ENCODE data around the gene PLA2G2E.

GRCh38 chr1:19888112-19888511 lies 35.3 kb downstream of the PLA2G2E start:
- TF ChIP-seq POLR2AphosphoS5 (IDR thresholded peaks at IDR 0.05; ENCODE audit: insufficient read depth in 1 of 2, low read depth in 1 of 2) (no peak), POLR2A (IDR thresholded peaks at IDR 0.05) (no peak)
- TF ChIP-seq, protein P1, sequence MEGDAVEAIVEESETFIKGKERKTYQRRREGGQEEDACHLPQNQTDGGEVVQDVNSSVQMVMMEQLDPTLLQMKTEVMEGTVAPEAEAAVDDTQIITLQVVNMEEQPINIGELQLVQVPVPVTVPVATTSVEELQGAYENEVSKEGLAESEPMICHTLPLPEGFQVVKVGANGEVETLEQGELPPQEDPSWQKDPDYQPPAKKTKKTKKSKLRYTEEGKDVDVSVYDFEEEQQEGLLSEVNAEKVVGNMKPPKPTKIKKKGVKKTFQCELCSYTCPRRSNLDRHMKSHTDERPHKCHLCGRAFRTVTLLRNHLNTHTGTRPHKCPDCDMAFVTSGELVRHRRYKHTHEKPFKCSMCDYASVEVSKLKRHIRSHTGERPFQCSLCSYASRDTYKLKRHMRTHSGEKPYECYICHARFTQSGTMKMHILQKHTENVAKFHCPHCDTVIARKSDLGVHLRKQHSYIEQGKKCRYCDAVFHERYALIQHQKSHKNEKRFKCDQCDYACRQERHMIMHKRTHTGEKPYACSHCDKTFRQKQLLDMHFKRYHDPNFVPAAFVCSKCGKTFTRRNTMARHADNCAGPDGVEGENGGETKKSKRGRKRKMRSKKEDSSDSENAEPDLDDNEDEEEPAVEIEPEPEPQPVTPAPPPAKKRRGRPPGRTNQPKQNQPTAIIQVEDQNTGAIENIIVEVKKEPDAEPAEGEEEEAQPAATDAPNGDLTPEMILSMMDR (IDR thresholded peaks at IDR 0.05): no peak
